T-helper 2 cell (primary cell): ENCODE results near the gene SGCD.

Experiments used
- DNase-seq, 5 experiments: peaks; one replicate each; pipeline versions ENCODE4 v3.0.0 to v3.0.0-alpha.2; 2012 to 2022

The SGCD gene

DNA sequence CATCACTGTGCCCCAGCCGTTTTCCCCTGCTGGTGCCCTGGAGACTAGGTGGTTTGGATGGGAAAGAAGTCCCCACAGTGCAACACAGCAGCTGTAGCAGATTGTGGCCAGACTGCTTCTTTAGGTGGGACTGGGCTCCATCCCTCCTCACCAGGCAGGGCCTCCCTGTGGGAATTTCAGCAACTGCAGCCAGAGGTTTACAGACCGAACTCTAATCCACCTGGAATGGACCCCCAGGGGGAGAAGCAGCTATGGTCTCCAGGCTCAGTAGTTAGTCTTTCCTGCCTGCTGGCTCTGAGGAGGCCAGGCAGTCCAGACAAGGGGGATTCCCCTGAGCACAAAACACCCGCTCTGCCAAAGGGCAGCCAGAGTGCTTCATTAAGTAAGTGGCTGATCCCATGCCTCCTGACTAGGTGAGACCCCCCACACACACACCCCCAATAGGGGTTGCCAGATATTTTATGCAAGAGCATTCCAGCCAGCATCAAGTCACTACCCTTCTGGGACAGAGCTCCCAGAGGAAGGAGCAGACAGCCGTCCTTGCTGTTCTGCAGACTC, 188.9 kb downstream of the SGCD start:
- no peak for DNase-seq

DNA sequence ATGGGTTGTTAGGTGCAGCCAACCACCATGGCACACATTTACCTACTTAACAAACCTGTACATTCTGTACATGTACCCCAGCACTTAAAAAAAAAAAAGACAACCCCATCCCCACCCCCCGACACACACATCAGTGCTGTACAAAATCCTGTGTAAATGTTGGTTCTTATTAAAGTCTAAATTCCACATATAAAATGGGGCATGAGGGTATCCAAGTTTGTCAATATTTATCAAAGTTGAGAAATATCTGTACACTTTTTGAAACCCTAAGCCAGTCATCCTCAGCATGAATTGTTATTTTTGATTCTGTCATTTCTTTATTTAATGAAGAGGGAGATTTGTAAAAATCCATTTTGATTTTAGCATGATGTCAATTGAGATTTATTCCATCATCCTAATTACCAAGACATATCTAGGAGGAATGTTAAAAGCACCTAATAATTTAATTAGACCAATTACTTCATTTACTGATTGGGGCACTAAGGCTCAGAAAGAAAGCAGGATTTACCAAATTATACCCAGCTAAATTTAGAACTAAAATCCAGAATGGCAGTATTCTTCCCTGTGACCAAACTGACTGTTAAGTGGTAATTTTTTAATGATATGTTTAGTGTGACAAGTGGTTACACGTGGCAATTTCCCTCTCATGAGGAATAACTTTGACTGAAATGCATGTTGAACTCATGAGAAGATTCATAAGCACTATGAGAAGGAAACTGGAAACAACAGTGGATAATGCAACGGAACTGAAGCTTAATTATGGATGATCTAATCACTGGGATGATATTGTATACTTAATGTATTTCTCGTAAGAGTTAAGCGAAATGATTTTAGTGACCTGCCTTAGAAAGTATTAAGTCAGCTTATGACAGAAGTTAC, 195.9 kb downstream of the SGCD start:
- no peak for DNase-seq

DNA sequence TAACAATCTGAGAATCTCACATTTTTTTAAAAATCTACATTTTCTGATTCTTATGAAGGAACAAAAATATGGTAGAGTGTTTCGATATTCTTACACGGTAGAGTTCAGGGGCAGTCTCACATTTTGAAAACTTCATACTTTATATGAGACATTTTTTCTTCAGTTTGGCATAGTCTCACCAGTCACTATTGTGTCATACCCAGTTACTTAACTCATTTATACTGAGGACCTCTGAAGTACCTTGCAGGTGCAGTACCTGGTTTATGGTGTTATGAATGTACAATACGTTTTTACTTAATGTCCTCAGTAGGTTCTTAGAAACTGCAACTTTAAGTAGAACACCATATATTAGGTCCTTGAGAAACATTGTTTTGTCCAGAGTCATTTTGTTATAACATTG, 196.6 kb downstream of the SGCD start:
- no peak for DNase-seq

DNA sequence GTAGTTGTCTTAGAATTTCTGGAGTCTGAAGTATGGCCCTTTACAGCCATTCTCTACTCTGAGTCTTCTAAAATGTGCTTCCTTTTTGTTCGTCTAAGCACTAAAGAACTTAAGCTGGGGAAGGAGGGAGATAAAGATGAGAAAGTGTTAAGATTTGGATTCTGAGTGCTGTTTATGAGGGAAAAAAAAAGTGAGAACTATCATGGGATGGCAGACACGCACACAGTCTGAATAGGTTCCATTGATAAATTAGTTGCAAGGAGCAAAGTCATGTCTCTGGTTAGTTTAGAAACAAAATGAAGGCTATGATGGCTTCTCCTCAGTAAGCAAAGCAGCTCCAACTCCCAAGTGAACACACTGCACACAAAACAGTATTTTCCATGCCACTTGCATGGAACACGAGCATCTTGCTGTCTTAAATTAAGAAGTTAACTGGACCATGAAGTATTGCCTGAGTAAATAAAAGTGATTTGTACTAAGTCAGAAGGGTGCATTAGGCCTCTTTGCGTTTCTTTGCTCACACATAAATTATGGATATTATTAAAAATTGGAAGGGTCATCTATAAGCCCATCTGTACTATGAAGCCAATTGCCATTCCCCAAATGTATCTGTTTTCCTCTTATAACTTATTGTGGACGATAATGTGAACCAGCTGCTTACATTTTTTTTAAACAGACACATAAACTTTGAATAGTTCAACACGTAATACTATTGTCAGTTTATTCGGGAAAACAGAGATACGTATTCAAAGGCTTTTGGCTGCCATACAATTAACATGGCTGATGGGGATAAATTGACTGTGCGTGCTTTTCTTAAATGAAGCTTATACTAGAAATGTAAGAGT, 199.3 kb downstream of the SGCD start:
- no peak for DNase-seq

DNA sequence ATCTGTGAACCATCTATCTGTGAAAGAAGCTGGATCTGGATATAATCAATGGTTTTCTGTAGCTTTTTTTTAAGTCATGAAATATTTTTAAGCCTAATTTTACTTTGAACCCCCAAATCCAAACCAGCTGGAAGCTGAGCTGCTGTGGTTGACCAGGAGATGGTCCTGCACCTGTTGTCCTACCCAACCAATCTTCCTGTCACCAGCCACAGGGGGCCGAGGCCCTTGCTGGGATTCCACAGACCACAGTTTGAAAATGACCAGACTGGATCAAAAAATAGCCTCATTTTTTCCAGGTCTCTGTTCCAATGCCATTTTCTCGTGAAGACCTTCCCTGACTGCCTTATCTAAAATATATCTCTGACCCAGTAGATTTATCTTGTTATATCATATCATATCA, 200.6 kb downstream of the SGCD start:
- DNase-seq: no peak

DNA sequence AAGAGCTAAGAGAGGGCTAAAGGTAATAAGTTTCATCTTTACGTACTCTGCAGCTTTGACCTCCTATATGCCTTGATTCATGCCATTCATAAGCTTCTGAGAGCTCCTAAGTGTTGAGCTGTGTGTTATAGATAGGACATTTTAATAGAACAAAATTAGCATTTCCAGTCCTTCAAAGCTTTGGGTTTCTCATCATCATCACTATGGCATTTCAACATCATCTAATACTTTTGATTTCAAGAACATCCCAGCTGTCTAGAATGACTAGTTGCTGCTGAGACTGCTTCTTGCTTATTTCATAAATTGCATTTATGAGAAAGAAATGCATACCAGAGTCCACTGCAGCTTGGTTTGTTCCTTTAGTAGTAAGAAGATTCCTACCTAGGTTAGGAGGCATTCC, 201.7 kb downstream of the SGCD start:
- no peak for DNase-seq

DNA sequence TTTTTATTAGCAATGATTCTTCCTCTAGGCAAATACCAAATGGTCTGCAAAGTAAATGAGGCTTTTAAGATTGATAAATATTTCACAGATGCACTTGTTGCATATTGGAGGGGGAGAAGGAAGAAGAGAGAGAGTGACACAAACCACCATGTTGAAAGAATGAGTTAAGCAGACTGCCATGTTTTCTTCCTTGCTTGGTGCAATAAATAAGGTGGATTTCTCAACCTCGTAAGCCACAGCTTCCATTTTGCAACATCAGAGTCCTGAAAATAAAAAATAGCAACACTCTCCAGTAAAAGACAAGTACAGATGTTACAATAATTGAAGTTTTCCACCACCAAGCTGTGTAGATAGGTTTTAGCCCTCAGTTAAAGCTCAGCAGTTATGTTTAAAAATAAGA, 202.9 kb downstream of the SGCD start:
- DNase-seq: no peak

DNA sequence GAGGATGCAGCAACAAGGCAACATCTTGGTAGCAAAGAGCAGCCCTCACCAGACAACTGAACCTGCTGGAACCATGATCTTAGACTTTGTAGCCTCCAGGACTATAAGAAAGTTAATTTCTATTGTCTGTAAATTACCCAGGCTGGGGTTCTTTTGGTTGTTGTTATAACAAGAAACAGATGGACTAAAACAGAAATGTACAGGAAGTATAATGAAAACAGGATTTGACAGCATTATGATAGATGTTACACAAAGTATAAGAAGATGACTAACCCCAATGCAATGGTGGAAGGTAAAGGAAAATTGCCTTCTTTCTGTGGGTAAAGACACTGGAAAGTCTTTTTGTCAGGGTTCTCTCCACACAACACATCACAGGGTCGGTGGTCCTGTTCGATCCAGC, 204.2 kb downstream of the SGCD start:
- no peak for DNase-seq

DNA sequence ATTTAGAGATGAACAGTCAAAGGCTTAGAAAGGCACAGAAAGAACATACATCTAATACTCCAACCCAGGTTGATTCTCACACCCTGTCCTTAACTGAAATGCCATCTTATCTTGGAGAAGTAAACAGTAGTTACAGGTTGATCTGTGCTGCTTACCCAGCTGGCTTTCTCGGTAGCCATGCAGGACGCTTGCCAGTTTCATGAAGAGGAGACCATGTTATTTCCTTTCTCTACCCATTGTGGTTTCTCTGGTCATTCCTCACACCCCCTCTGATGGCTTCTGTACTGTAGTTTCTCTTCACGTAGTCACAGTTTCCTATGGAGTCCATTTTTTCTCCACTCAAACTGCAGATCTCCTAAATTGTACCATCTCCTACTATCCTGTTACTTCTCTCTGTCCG, 206.0 kb downstream of the SGCD start:
- no peak for DNase-seq

DNA sequence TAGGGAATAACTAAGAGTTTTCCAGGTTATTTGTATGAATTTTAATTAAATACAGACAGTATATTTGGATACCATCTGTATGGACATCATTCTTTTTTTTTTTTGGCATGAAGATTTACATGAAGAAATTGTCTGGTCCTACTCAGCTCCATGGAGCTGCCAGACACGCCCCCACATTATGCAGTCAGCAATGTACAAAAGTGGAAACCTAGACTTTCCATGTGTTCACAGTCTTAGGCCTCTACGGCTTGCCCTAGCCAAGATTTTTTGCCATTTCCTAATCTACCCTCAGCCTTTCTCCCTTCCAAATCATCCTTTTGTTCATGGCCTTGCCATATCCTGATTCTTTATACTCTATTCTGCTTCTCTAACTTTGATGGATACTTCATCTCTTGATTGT, 207.1 kb downstream of the SGCD start:
- no peak for DNase-seq

DNA sequence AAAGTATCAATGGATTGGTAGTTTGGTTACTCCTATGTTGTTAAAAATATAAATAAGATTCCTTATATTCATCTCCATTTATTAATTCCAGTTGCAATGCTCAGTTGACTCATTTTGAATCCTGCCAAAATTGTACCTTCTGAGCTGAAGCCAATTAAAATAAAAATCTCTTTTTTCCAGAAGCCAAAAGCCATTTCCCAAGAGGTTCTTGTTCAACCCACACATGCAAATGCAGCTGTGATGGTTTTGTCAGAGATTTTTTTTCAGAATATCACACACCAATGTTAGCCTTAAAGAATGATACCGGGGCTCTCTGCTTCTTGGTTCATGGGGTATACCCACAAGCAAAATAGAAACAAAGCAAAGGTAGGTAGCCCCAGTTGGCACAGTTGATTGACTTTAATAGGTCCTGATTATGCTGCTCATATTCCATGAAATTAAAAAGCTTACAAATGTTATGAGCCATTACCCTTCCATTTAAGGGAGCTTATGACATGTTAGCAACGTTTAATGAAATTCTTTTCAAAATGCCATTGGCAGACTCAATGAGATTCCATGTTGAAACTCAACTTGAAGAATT, 208.0 kb downstream of the SGCD start:
- DNase-seq: no peak

DNA sequence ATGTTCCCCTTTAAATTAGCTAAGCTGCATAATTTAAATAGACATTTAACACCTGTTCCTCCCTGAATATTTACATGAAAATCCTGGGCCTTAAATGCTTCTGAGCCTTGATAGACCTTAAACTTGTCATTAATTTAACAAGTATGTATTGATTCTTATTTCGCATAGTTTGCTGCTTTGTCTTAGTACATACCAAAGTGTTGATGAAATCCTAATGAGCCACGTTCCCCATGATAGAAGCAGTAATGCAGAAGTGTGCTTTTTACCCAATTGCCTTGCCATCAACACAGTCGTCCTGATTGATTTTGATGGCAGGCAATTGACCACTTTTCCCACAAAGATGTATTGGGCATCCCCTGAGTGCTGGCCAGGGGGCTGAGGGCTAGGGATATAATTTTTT, 213.5 kb downstream of the SGCD start:
- DNase-seq: no peak

DNA sequence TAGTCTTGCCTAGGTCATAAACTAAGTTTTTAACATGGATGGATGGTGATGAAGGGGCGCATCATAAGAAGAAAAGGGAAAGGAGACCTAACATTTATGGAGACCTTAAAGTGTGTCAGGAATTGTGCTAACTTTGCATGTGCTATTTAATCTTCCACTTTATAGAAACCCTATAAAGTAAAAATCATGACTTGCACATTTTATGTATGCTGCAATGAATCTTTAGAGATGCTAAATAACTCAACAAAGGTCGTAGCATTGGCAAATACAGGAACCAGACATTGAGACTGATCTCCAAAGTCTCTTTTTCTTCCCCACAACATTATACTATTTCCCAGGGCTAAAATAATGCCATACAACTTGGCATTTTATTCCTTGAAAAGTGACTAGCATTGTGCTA, 214.6 kb downstream of the SGCD start:
- no peak for DNase-seq

DNA sequence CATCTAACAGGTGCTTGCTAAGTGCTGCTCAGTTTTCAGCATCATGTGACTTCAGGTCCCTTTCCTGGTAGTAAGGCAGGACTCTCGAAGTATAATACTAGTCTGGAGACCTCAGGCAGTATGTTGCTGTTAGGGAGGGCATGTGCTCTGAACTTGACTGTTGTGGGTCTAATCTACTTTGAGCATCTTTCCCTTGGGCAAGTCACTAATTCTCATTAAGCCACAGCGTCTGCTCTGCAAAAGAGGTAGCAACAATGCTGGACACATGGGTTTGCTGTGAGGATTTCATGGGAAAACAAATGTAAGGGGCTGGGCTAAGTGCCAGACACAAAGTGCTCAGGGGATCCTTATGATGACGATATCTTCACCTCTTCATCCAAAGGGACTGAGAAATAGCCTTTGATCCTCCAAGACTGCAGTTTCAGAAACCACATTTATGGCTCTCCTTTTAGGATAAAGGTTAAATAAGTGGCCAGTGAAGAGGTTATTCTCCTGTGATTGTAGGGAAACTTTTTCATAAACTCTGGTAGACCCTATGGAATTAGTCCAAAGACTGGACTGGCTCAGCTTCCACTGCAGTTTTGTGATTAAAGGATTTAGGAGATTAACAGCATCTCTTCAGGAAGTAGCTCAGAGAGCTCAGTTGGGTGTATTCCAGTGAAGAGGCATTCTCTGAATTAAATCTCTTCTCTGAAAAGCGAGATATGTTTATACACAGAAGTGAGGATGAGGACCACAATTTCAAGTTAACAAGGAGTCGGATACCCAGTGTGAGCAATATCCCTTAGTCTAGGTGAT, 216.6 kb downstream of the SGCD start:
- no peak for DNase-seq

DNA sequence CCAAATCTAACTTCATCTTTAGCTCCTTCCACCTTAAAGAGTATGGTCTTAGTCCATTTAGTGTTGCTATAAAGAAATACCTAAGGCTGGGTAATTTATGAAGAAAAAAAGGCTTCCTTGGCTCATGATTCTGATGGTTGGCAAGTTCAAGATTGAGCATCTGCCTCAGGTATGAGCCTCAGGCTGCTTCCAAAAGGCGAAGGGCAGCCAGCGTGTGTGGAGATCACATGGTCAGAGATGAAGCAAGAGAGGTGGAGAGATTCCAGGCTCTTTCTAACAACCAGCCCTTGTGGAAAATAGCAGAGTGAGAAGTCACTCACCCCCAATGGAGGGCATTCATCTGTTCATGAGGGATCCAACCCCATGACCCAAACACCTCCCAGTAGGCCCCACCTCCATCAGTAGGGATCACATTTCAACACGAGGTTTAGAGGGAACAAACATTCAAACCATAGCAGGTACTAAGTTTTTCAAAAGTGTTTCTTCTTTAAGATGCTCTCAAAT, 225.9 kb downstream of the SGCD start:
- no peak for DNase-seq

DNA sequence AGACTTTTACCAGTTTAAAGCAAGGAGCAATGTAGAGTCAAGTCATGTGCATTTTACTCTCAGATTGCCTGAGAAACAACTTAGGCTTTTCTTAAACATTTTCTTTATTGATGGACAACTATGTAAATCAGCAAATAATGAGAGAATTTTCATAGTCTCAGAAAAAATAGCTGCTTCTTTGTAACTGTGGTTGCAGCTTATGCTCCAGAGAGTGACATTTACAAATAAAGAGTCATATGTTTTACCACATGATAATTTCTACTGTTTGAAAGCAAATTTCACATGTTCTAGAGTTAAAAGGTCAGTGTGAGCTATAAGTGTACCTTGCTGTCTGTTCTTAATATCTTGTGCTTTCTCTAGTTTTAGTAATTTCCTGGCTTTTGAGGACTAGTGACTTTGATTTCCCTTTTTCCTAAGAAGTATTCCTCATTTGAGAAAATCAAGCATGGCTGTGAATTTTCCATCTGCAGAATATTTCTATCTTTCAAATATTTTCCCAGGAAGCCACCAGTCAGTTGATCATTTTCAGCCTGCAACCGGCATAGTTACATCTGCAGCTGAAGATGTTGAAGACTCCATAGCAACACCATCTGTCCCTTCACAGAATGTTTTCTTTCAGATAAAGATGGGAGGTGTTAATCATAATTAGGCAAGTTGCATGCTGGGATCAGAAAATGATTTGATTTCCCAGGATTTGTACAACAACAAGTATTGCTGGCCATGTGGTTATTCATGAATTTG, 229.9 kb downstream of the SGCD start:
- no peak for DNase-seq

DNA sequence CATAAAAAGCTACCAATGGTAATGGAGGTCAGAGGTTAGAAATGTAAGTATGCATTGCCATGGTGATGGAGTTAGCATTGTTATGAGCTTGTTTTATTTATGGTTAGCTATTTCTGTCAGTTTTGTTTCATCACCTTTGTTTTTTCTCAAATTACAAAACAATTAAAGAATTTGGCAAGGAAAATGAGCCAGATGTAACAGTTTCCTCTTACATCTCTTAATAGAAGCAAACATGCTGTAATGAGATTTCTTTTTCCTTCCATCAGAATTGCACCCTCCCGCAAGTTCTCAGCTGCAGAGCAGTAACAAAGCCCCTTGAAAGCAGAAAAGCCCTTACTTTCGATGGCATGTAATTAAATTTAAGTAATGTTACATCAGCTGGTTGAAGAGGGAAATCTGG, 233.0 kb downstream of the SGCD start:
- DNase-seq: no peak

DNA sequence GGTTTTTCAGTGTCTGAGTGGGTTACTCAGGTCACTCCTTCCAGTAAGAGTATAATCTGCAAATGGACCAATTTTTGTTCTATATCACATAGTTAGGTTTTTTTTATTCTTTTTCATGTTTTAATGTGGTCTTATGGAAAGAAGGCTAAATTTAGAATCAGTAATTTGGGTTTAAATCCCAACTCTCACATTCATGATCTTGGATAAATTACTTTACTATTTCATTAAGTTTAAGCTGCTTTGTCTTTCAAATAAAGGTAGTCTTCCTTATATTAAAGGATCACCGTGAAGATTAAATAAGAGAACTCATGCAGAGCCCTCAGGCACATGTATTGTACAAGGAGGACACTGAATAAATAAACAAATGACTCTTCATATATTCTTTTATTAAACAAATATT, 234.7 kb downstream of the SGCD start:
- no peak for DNase-seq

DNA sequence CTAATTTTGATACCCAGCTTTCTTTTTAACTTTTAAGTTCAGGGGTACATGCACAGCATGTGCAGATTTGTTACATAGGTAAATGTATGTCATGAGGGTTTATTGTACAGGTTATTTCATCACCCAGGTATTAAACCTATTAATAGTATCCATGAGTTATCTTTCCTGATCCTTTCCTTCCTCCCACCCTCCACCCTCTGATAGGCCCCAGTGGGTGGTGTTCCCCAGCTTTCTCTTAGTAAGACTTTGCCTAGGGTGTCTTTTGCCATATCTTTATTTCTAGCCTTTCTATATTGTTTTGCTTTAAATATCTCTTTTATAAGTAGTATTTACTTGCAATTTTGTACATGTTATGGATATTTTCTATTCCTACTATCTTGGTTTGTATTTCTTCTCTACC, 243.7 kb downstream of the SGCD start:
- DNase-seq: no peak

DNA sequence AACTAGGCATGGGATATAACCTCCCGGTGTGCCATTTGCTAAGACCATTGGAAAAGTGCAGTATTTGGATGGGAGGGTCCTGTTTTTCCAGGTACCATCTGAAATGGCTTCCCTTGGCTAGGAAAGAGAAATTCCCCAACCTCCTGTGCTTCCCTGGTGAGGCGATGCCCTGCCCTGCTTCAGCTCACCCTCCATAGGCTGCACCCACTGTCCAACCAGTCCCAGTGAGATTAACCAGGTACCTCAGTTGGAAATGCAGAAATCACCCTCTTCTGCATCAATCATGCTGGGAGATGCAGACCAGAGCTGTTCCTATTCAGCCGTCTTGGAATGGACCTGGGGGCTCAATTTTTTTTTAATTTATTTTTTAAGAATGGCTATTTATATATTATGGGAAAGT, 254.8 kb downstream of the SGCD start:
- DNase-seq: no peak

DNA sequence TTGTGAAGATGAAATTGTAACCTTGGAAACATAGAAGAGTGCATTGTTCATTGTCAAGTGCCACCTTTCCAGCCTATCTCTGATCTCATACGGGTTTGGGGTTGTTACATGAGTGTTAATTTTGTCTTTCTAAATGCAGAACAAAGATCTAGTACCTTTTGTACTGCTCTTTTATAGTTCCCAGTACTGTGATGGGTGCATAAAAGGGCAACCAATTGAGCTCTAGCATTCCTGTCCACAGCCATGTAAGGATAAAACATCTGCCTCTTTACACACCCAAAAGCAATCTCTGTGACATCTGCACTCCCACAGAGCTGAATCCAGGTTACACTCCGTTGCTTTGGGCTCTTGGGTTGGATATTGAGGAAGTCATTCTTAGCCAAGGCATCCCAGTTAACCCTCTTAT, 255.2 kb downstream of the SGCD start:
- DNase-seq: no peak

DNA sequence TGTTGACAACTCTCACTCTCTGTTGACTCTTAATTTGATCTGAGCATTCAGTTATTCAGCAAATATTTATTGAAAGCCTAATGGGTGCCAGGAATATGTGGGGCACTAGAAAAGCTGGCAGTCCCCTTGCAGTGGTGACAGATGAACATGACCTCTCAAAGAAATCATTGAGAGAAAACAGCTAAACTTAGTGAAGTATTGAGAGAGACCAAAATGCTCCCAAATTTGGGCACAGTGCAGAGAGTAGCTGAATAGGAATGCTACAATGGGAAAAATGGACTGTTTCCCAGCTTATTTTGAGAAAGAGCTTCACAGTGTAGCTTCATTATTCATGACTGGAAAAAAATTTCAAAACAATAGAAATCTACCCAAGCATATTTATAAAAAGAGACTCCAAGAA, 257.9 kb downstream of the SGCD start:
- DNase-seq: no peak
